Measurements from ENCODE around the gene NLGN1. TPM values are rescaled to one million over a fixed set of nuclear protein-coding genes. Genes with fewer than 3 reads are reported as not detected.

NLGN1 gene
- total RNA-seq, 1 experiment from 2014 or later = 5.2 TPM

DNA sequence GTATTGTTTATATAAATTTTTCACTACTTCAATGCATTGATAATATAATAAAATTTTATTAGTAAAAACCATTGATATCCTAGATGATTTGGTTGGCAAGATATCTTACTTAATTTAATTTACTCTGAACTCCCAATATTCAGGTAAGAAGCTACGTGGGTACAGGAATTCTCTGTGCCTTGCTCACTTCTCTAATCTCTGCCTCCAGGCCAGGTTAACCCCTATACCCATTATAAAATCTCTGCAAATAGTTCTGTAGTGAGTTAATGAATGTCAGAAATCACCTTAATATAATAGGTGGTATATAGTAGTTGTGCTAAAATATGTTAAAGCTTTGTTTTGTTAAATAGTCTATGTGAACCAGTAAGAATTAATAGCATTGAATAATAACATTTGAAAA, 465.2 kb downstream of the NLGN1 start:
- Histone ChIP-seq H3K27ac (ENCODE audit: insufficient read length, low read depth, low read length) (no peak overlapping the region), H4K5ac (ENCODE audit: insufficient read length, low read depth, low read length) (no peak overlapping the region), H3K56ac (ENCODE audit: insufficient read length, low read depth, low read length) (no peak overlapping the region), H3K18ac (ENCODE audit: insufficient read length, low read depth, low read length) (no peak overlapping the region), H4K8ac (replicated peaks; ENCODE audit: insufficient read length, low read depth, low read length) (no peak overlapping the region), H2BK20ac (ENCODE audit: low read depth, low read length, poor library complexity, severe bottlenecking) (no peak overlapping the region), H3K27me3 (ENCODE audit: insufficient read depth, low read length) (no peaks in the 10 kb centered on the region), H3K9me3 (ENCODE audit: control insufficient read depth, low read depth, low read length) (no peaks in the 10 kb centered on the region), H3K9ac (ENCODE audit: extremely low read depth, insufficient read length, low read length) (no peak overlapping the region), H2AK5ac (ENCODE audit: insufficient read length, low read length) (no peak overlapping the region), H2BK12ac (ENCODE audit: insufficient read length, low read depth, low read length) (no peak overlapping the region), H3K14ac (ENCODE audit: insufficient read depth, low read length) (no peak overlapping the region), H3K23ac (ENCODE audit: insufficient read length, low read depth, low read length) (no peak overlapping the region), H2BK5ac (ENCODE audit: insufficient read length, low read length) (no peak overlapping the region), H3T11ph (ENCODE audit: low read length) (no peak overlapping the region), H3K79me2 (ENCODE audit: insufficient read depth, low read length) (no peaks in the 10 kb centered on the region), H3K4me2 (ENCODE audit: insufficient read depth, insufficient read length, low read length) (no peak overlapping the region), H3K23me2 (ENCODE audit: insufficient read length, low read depth, low read length, poor library complexity, severe bottlenecking) (no peaks in the 10 kb centered on the region), H3K79me1 (ENCODE audit: insufficient read depth, low read depth, low read length, poor library complexity, severe bottlenecking) (no peaks in the 10 kb centered on the region), H2BK15ac (ENCODE audit: low read depth, low read length) (no peak overlapping the region), H3K4ac (ENCODE audit: low read depth, low read length) (no peak overlapping the region), H3K4me1 (ENCODE audit: insufficient read depth, low read length) (peaks cover 4% of the 10 kb centered on the region; the same call in 1 of the 2 replicates), H4K91ac (ENCODE audit: insufficient read length, low read depth, low read length) (no peak overlapping the region), H4K20me1 (ENCODE audit: control insufficient read depth, insufficient read depth, insufficient read length) (no peaks in the 10 kb centered on the region), H2AFZ (ENCODE audit: low read length) (no peak overlapping the region), H2BK120ac (ENCODE audit: low read depth, low read length, poor library complexity, severe bottlenecking) (no peak overlapping the region)
- TF ChIP-seq, protein P1, sequence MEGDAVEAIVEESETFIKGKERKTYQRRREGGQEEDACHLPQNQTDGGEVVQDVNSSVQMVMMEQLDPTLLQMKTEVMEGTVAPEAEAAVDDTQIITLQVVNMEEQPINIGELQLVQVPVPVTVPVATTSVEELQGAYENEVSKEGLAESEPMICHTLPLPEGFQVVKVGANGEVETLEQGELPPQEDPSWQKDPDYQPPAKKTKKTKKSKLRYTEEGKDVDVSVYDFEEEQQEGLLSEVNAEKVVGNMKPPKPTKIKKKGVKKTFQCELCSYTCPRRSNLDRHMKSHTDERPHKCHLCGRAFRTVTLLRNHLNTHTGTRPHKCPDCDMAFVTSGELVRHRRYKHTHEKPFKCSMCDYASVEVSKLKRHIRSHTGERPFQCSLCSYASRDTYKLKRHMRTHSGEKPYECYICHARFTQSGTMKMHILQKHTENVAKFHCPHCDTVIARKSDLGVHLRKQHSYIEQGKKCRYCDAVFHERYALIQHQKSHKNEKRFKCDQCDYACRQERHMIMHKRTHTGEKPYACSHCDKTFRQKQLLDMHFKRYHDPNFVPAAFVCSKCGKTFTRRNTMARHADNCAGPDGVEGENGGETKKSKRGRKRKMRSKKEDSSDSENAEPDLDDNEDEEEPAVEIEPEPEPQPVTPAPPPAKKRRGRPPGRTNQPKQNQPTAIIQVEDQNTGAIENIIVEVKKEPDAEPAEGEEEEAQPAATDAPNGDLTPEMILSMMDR (conservative IDR thresholded peaks at IDR 0.05) = no peak
- H3K9me3 Mint-ChIP-seq = no peaks in the 10 kb centered on the region
- H3K36me3 Mint-ChIP-seq (ENCODE audit: insufficient read depth in 1 of 3, low read depth in 3 of 3) = no peaks in the 10 kb centered on the region; a peak in 1 of 7 replicates
- DNase-seq = no peak
- H3K27me3 Mint-ChIP-seq (ENCODE audit: low read depth) = no peaks in the 10 kb centered on the region
- peaks cover 27 to 28% of the 10 kb centered on the region in 2 experiments for H3K4me1 Mint-ChIP-seq
- no peak overlapping the region for H3K27ac Mint-ChIP-seq
- no CpG with 5 or more reads among the region's 1 CpG for WGBS (ENCODE audit: extremely low coverage, insufficient read length, low lambda C conversion rate)
- H3K4me3 Mint-ChIP-seq = no peak overlapping the region

Data from H9 (cell line).